BE2C (cell line): ENCODE data around the gene WDHD1.
"Not testable (repeated sequence)": the region's sequence is repeated elsewhere in the genome, so short reads cannot be mapped to it uniquely, and the experiment has no call there.

ENCODE experiments used
- DNase-seq: peaks from one replicate; pipeline ENCODE4 v3.0.0-alpha.2; 2020
- H3K27me3 ChIP-seq: fragments of 250-450 bp; sonication (Bioruptor Pico); 2 replicates; pipeline ENCODE4 v1.5.1; 2020; ENCODE audit warnings: mild to moderate bottlenecking
- H3K36me3 ChIP-seq: fragments of 250-450 bp; sonication (Bioruptor Pico); 2 replicates; pipeline ENCODE4 v1.5.1; 2020; ENCODE audit warnings: mild to moderate bottlenecking
- H3K4me1 ChIP-seq: fragments of 250-450 bp; sonication (Bioruptor Pico); 2 replicates; pipeline ENCODE4 v1.5.1; 2020
- H3K4me3 ChIP-seq: 2 replicates; pipeline ENCODE4 v1.5.1; 2011; ENCODE audit warnings: low read depth, low read length
- H3K9me3 ChIP-seq: fragments of 250-450 bp; sonication (Bioruptor Pico); 2 replicates; pipeline ENCODE4 v1.5.1; 2020
- TF ChIP-seq, protein P1 (sequence below): IDR thresholded peaks from 2 replicates; pipeline ENCODE4 v1.5.1; 2012; ENCODE audit warnings: mild to moderate bottlenecking, low read depth, low read length

WDHD1 gene

DNA sequence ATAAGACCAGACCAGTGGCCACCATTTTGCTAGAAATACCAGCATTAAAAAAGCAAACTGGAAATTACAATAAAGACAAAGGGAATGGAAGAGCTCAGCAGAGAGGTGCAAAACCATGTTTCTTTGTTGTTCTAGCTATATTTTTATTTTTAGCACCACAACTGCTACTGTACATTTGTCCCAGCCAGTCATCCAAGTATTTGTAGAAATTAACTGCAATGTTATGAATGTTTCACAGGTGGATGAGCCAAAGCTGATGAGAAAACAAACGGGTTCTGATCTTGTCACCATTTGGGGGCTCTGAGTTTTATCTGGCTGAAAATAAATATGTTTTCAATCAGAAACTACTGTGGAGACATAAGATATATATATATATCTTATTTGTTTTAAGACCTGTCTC is 99.3 kb downstream of the WDHD1 start:
- H3K9me3 ChIP-seq = no peaks in the 10 kb centered on the region
- no peak for DNase-seq
- no peaks in the 10 kb centered on the region for H3K27me3 ChIP-seq
- TF ChIP-seq, protein P1, sequence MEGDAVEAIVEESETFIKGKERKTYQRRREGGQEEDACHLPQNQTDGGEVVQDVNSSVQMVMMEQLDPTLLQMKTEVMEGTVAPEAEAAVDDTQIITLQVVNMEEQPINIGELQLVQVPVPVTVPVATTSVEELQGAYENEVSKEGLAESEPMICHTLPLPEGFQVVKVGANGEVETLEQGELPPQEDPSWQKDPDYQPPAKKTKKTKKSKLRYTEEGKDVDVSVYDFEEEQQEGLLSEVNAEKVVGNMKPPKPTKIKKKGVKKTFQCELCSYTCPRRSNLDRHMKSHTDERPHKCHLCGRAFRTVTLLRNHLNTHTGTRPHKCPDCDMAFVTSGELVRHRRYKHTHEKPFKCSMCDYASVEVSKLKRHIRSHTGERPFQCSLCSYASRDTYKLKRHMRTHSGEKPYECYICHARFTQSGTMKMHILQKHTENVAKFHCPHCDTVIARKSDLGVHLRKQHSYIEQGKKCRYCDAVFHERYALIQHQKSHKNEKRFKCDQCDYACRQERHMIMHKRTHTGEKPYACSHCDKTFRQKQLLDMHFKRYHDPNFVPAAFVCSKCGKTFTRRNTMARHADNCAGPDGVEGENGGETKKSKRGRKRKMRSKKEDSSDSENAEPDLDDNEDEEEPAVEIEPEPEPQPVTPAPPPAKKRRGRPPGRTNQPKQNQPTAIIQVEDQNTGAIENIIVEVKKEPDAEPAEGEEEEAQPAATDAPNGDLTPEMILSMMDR = no peak
- H3K4me1 ChIP-seq = peaks cover 8% of the 10 kb centered on the region
- no peak overlapping the region for H3K4me3 ChIP-seq
- H3K36me3 ChIP-seq = no peaks in the 10 kb centered on the region

DNA sequence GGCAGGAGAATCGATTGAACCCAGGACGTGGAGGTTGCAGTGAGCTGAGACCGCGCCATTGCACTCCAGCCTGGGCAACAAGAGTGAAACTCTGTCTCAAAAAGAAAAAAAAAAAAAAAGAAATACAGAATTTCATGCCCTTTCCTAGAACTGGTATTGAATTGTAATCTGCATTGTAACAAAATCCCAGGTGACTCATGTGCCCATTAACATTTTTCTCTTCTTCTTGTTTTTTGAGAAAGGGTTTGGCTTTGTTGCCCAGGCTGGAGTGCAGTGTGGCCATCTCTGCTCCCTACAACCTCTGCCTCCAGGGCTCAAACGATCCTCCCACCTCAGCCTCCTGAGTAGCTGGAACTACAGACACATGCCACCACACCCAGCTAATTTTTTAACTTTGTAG is 100.3 kb downstream of the WDHD1 start:
- DNase-seq, H3K9me3 ChIP-seq, H3K4me3 ChIP-seq, H3K36me3 ChIP-seq, H3K27me3 ChIP-seq, H3K4me1 ChIP-seq: not testable (repeated sequence)

DNA sequence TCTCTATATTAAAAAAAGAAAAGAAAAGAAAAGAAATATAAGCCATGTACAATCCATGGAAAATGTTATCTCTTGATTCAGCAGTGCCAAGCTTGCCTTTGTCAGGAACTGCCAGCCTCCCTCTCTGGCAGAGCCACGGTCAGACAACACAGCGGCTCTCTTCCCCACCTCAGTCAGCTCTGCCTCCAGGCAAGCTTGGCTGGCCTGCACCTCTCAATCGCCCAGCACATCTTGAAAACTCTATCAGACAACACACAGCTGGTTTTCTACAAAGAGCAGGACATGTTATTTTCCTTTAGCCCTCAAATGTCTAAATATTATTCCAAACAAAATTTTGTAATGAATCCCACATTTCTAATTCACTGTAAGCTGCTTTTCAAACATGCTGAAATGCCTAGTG is 104.3 kb downstream of the WDHD1 start:
- Histone ChIP-seq H3K9me3 (no peaks in the 10 kb centered on the region), H3K27me3 (no peaks in the 10 kb centered on the region), H3K36me3 (no peaks in the 10 kb centered on the region), H3K4me3 (no peak overlapping the region), H3K4me1 (peaks cover 3% of the 10 kb centered on the region; the same call in 1 of the 2 replicates)
- peak; percentile 60 for DNase-seq
- TF ChIP-seq, protein P1 = no peak

DNA sequence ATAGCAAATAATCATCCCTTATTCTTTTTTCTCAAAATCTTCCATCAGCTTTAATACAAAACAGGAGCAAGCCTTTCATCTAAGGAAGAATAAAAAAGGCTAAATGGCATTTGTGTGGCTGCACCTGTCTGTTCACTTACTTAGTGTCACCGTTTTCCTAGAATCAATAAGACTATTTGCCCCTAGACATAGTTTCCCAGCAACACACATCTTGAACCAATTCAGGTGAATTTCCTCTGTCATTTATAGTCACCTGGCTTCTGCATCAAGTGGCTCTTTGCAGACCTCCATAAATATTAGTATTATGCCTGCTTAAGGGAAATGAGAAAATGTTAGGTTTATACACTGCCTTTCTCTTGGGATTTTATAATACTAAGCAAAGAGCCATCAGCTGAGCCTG is 106.8 kb downstream of the WDHD1 start:
- no peak for DNase-seq
- Histone ChIP-seq H3K4me3 (no peak overlapping the region), H3K9me3 (no peaks in the 10 kb centered on the region), H3K27me3 (no peaks in the 10 kb centered on the region), H3K4me1 (peaks cover 3% of the 10 kb centered on the region; the same call in 1 of the 2 replicates), H3K36me3 (no peaks in the 10 kb centered on the region)
- TF ChIP-seq, protein P1 = no peak

DNA sequence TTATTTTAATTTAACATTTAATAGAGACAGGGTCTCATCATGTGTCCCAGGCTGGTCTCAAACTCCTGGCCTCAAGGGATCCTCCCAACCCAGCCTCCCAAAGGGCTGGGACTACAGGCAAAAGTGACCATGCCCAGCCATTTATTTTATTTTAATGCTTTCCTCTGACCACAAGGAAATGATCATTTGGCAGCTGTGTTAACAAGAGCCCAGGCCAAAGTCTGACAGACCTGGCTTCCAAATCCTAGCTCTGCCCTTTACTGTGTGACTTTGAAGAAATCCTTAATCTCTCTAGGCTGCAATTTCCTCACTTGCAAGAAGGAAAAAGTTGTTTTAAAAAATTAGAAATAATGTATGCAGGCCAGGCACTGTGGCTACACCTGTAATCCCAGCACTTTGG is 107.6 kb downstream of the WDHD1 start:
- no peaks in the 10 kb centered on the region for H3K27me3 ChIP-seq
- H3K36me3 ChIP-seq = no peaks in the 10 kb centered on the region
- no peak for DNase-seq
- TF ChIP-seq, protein P1 = no peak
- no peaks in the 10 kb centered on the region for H3K9me3 ChIP-seq
- H3K4me1 ChIP-seq = peaks cover 3% of the 10 kb centered on the region; the same call in 1 of the 2 replicates
- H3K4me3 ChIP-seq = no peak overlapping the region

DNA sequence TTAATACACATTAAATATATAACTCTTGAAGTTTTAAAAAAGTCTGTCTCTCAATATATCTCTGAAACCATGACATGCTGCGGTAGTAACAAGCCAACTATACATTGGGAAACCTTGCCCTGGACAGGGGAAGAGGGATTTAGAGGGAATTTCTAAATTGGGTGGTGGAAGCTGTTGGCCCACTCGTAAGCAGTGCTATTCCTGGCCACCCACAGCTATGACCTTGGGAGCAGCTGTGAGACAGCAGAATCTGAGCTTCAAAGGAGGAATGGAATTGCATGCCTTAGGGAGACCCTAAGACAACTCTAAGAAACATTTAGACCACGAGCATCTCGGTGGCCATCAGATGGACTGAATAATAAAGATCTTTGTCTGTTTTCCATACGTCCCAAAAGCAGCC is 108.5 kb downstream of the WDHD1 start:
- Histone ChIP-seq H3K9me3 (no peaks in the 10 kb centered on the region), H3K4me3 (no peak overlapping the region), H3K27me3 (no peaks in the 10 kb centered on the region), H3K4me1 (peaks cover 3% of the 10 kb centered on the region; the same call in 1 of the 2 replicates), H3K36me3 (no peaks in the 10 kb centered on the region)
- TF ChIP-seq, protein P1 = no peak
- no peak for DNase-seq

DNA sequence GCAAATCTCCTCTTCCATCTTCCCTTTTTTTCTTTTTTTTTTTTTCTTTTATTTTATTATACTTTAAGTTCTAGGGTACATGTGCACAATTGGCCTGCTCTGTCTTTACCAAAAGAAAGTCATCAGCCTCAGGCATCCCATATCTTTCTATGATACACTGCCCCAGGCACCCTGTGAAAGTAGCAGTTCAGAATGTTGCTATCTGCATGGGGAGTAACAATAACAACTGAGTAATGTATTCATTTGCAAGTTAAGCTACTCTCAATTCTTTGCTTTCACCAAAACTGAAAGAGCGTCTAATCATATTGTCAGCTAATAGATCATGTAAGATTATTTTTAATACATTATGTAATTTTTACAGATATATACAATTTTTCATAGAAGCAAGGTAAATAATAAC is 110.8 kb downstream of the WDHD1 start:
- Histone ChIP-seq H3K9me3 (no peaks in the 10 kb centered on the region), H3K4me1 (no peaks in the 10 kb centered on the region), H3K36me3 (no peaks in the 10 kb centered on the region), H3K27me3 (no peaks in the 10 kb centered on the region), H3K4me3 (no peak overlapping the region)
- no peak for DNase-seq
- TF ChIP-seq, protein P1 = no peak
